Activated CD8-positive, alpha-beta memory T cell treated with anti-CD3 and anti-CD28 coated beads, Interleukin-2, amount 50 U/mL, for 1 hour (primary cell): ENCODE measurements around the gene PHF21B.

Source experiments
- DNase-seq: peaks from one replicate; pipeline ENCODE4 v3.0.0-alpha.2; 2020; ENCODE audit errors: extremely low read depth

PHF21B gene

DNA sequence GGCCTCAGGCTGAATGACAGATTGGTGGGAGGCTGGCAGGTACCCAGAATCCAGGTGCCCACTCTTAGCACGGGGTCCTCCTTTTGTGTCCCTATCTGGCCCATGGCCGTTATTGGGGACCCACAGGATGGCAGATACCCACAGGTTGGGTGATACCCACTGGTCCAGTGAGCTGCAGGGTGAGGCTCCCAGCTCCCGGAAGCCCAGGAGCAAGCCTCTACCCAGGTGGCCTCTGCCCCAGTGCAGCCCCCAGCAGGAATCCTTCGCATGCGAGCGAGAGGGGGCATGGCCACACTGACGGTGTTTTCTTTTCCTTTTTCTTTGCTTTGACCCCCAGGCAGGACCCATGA is 116.1 kb downstream of the PHF21B start:
- no peak for DNase-seq

DNA sequence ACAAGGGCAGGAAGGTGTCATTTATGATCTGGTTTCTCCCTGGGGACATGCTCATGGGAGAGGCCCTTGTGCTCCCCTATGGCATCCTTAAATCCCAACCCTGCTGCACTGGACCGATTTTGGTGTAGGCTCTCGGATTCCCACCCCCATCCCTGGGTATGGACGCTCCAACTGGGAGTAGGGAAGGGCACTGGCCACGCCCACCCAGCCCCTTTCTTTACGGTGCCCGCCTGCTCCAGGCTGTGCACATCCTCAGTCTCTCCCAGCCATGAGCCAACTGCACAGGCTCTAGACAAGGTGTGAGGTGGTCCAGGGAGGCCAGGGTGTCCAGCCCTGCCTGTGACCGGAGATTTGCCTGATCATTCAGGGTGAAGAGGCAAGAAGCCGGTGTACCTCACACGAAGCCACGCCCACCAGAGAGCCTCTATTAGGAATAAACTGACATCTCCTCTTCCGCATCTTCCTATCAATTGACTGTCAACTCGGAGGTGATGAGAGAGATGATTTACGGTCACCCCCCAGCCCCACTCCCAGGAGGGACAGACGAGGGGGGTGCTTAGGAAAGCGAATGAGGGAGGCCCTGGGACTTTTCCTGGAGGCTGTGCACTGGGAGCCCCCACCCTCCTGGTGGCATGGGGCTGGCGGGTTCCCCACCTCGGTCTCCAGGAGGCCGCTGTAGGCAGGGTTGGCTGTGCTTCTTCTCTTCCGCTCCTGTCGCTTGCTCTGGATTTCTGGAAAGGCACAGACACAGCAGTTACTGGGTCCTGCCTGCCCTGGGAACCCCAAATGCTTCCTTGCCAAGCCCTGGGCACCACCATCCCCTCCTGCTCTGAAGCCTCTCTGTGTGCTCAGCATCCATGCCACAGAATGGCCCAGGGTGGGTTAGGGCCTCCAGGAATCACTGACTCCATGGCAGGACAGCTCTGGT is 116.7 kb downstream of the PHF21B start:
- no peak for DNase-seq

DNA sequence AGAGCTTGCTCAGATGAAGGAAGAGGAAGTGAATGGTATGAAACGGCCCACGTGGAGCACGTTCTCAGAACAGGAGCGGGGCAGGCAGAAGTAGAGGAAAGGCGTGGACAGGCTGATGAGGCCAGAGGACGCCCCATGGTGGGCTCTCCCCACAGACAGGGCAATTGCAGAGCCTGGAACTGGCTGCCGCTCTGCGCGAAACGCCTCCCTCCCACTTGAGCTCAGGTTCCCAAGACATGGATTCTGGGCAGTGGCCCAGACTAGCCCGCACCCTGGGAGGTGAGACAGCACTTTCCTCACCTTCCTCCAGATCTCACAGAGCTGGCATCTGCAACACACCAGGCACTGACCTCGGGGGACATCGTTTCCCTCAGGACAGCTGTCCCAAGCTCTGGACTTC is 117.6 kb downstream of the PHF21B start:
- DNase-seq: no peak

GRCh38 chr22:44891791-44892190 is 118.0 kb downstream of the PHF21B start:
- no peak for DNase-seq

- no peak for DNase-seq
Observed at GRCh38 chr22:44891293-44891747, 118.5 kb downstream of the PHF21B start.

DNA sequence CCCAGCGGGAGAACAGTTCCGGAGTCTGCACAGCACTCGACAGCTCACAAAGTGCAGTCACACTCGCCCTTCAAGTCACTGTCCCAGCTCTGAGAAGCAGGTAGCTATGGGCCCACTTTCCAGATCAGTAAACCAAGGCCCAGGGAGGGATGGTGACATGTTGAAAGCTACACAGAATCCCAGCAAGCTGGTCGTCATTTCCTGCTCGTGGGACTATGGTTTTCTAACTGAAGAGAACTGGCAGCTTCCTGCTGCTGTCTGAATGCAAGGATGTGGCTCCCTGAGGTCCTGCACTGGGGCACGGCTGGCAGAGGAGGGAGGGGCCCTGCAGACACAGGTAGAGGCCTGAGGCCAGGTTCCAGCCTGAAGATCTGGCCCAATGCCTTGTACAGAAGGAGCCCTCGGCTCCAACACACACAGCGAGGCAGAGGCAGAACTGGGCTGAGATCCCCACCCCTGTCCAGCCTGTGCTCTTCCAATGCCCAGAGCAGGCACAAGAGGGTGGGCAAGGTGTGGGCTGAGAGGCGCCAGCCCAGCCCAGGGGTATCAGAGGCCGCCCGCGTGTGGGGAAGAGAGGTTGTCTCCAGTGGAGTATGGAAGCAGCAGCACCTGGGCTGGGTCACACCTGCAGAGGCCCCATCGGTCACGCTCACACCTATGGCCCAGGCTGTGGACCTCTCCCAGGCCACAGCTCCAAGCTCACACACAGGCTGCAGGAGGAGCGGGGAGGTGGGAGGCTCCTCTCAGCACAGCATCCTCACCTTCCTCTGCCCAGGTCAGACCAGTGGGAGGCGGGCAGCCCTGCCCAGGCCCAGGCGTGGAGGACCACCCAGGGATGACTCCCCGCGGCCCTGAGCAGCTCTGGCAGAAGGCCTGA is 119.2 kb downstream of the PHF21B start:
- no peak for DNase-seq

GRCh38 chr22:44889255-44889878 is 120.4 kb downstream of the PHF21B start:
- DNase-seq: no peak

DNA sequence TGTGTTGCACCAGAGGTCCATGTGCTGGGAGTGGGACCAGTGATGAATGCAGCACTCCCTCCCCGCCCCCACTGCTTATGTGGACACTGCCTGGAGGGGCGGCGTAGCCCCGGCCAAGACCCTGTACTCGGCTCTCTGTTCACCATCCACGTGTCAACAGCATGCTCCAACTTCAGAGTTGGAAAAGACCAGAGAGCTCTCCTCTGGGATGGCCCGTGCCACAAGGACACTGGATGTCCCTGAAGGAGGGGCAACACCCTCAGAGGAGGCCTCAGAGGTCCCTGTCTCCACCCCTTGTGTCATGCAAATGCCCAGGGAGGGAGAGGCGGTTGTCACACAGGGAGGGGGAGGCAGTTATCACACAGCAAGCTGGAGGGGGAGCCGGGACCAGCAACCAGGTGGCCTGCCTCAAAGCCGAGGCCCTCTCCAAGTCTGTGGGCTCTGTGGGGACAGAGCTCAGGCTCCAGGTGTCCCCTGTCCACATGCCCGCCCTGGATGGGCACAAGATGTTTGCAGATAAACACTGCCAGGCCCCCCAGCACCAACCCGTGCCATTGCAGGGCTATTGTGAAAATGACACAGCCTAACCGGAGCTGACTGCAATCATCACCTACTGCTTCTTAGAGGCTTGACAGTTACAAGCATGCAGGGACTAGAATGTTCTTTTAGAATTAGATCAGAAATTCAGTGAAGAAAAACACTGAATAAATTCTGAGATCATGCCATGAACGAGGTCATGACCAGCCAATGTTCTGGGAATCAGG is 121.1 kb downstream of the PHF21B start:
- no peak for DNase-seq

- DNase-seq: no peak
Observed at GRCh38 chr22:44887941-44888366, 121.9 kb downstream of the PHF21B start.

DNA sequence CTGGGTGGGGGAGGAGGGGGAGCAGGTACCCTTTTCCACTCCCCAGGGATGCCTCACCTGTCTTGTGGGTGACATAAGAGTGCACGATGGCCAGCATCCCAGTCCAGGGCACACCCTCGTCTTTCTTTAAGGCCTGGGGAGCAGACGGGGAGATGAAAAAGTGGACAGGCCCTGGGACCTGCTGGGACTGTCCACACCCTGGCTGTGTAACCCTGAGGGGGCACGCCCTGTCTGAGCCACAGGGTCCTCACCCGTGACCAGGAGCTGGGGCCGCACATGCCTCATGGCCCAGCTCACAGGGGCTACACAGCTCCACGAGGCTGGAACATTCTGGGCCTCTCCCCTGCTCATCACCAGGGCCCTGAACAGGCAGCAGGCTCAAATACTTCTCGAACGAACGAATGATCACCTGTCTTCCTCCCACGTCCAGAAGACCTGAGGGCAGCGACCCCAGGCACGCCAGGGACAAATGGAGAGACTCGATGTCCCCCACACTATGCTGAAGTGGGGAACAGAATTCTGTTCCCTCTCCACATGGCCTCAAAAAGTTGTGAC is 123.9 kb downstream of the PHF21B start:
- no peak for DNase-seq

GRCh38 chr22:44884968-44885805 is 124.6 kb downstream of the PHF21B start:
- DNase-seq: no peak

GRCh38 chr22:44884562-44884961 is 125.2 kb downstream of the PHF21B start:
- DNase-seq: no peak

DNA sequence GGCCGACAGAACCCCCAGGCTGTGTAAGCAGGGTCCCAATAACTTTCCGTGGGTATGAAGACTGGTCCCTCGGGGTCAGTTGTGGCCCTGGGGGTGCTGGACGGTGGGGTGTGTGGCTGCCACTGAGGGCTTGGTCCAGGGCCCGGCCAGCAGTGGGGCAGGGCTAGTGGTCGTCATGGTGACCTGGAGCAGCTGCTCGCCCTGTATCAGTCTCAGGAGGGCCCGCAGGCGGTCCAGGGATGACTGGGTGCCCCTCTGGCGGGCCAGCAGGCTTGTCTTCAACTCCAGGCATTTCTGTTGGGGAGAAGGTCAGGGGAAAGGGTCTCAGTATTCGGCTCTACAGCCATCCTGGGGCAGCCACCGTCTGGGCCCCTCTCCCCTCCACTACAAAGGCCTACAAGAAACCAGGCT is 126.8 kb downstream of the PHF21B start:
- no peak for DNase-seq

DNA sequence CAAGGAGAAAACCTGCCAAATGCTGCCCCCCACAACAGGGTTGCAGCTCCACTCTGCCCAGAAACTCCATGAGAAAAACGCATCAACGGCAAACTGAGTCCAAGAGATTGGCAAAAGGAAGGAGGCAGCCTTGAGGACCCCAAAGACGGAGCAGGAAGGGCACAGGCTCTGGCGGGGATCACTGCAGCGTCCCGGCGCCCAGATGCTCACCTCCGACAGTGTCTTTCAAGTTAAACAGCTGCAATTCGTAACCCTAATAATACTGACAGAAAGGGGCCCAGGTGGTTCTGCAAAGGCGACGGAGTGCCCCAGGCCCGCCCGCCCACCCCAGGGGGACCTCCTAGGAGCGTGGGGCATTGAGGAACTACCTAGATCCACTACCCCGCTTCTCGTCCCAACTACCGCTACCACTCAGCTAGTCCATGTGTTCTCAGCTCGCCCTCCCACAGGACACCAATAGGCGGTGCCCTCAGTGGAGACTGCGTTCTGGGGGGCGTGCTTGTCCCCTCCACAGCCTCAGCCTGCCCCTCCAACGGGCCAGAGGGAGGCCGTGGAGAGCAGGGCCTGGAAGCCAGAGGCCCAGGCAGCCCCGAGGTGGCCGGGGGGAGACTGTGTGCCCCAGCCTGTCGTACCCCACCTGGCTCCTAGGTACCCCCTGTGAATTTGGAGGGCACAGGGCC is 127.4 kb downstream of the PHF21B start:
- no peak for DNase-seq

DNA sequence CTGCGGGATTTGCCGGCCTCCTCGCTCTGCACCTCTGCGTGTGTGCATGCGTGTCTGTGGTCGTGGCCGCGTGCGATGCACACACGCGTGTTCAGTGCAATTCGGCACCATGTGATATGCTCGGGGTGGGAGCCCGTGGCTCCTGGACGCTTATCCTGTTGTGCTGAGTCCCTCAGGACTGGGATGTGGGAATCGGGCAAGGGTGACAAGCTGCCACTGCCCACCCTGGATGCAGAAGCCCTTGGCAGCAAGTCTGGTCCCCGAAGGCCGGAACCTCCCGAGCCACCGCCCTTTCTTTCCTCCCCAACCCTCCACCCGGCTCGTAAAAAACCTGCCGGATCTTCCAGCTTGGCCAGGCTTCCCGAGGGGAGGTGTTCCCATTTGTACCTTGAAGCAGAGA is 128.2 kb downstream of the PHF21B start:
- no peak for DNase-seq

- no peak for DNase-seq
Observed at GRCh38 chr22:44880610-44881290, 129.1 kb downstream of the PHF21B start.

DNA sequence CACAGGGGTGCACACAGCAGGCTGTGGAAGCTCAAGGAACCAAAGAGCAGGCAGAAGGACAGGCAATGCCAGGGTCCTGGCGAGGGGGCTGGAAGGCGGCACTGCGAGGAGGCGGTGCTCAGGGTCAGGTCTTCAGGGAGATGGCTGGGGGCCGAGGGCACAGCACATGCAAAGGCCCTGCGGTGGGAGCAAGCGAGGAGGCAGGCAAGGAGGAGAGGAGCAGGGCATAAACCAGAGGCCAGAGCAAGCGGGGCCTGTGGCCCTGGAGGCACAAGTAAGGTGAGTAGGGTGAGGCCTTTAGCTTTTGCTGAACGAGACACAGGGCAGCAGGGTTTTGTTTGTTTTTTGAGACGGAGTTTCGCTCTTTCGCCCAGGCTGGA is 130.5 kb downstream of the PHF21B start:
- no peak for DNase-seq

DNA sequence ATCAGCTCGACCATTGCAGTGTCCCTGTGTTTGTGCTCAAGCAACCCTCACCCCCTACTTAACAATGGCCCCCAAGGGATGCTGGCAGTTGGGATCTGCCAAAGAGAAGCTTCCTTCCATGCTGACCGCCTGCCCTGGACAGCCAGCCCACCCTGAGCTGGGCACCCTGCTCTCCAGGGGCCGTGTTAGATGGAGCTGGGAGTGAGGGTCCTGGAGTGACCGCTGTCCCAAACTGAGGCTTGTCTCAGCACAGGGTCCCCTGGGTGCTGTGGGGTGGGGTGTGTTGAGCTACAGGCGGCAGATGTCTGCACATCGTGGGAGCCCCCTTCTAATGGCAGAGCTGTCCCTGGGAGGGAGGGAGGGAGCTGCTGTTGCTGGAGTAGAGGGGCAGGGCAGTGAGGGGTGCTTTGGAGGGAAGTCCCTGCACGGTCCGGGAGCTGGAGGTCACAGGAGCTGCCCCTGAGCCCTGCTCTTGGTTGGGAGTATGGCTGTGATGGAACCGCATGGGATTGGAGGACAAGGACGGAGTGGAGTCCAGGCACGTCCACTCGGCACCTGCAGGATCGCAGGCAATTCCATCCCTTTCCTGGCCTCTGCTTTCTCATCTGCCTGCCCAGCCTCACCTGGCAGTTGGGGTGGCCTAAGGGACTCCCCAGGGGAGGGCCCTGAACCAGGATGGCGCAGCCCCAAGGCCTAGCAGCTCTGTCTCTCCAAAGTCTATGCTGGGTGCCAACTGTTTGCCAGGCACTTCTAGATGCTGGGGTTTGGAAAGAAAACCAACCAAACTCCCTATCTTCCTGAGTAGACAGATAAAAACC is 131.1 kb downstream of the PHF21B start:
- DNase-seq: no peak
